ENCODE measurements around the gene ELF2. TPM values are rescaled to one million over a fixed set of nuclear protein-coding genes. Genes with fewer than 3 reads are reported as not detected.

ELF2 gene
- total and polyA plus RNA-seq, 2 donors from 2014 or later, result 12.8 to 58.5 TPM

DNA sequence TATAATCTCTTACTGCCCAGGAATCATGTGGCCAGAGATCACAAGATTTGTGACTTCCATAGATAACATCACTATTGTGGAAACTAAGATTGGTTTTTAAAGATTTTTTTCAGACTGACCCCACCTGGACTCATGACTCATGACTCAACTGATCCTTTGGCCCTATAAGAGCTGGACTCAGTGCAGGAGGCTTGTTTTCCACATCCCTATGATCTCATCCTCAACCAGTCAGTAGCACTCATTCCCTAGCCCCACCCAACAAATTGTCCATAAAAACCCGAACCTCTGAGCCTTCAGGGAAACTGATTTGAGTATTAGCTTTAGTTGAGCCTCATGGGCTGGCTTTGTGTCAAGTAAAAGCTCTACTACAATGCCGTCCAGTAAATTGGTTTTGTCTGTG, 169.4 kb downstream of the ELF2 start:
- Histone ChIP-seq H3K27me3 (ENCODE audit: control insufficient read depth, insufficient read depth, low read length) (no peaks in the 10 kb centered on the region), H3K4me3 (ENCODE audit: low read length in 3 of 3) (no peak overlapping the region), H3K36me3 (ENCODE audit: control insufficient read depth in 2 of 3, insufficient read depth in 3 of 3, low read length in 3 of 3) (no peaks in the 10 kb centered on the region), H3K9me3 (ENCODE audit: control insufficient read depth in 2 of 3, insufficient read depth in 1 of 3, low read length in 3 of 3) (no peaks in the 10 kb centered on the region), H3K4me1 (ENCODE audit: control insufficient read depth in 2 of 3, insufficient read depth in 2 of 3, low read depth in 1 of 3, low read length in 3 of 3) (no peaks in the 10 kb centered on the region), H3K9ac (ENCODE audit: low read length in 3 of 3) (no peak overlapping the region), H3K27ac (ENCODE audit: low read depth in 2 of 2, low read length in 2 of 2) (no peak overlapping the region)
- intact Hi-C loops (cut with DNase I), result no loop called here
- DNase-seq, result no peak
- FAIRE-seq, result no peak
- TF ChIP-seq, protein P1, sequence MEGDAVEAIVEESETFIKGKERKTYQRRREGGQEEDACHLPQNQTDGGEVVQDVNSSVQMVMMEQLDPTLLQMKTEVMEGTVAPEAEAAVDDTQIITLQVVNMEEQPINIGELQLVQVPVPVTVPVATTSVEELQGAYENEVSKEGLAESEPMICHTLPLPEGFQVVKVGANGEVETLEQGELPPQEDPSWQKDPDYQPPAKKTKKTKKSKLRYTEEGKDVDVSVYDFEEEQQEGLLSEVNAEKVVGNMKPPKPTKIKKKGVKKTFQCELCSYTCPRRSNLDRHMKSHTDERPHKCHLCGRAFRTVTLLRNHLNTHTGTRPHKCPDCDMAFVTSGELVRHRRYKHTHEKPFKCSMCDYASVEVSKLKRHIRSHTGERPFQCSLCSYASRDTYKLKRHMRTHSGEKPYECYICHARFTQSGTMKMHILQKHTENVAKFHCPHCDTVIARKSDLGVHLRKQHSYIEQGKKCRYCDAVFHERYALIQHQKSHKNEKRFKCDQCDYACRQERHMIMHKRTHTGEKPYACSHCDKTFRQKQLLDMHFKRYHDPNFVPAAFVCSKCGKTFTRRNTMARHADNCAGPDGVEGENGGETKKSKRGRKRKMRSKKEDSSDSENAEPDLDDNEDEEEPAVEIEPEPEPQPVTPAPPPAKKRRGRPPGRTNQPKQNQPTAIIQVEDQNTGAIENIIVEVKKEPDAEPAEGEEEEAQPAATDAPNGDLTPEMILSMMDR (IDR thresholded peaks at IDR 0.05; ENCODE audit: borderline replicate concordance, extremely low read depth, insufficient read depth), result no peak

Other genes starting within 250 kb of the ELF2 start
- 4.3 TPM for gene NOCT, start 161.4 kb downstream of the ELF2 start, total RNA-seq
- gene NOCT, start 161.4 kb downstream of the ELF2 start, polyA plus RNA-seq (ENCODE audit: insufficient read depth, low read depth, low replicate concordance), result 4.7 TPM
- gene MGARP, start 103.0 kb upstream of the ELF2 start, total RNA-seq, result 0.25 TPM
- gene MGARP, start 103.0 kb upstream of the ELF2 start, polyA plus RNA-seq (ENCODE audit: insufficient read depth, low read depth, low replicate concordance), result 4.3 TPM
- gene NAA15, start 124.3 kb upstream of the ELF2 start, total RNA-seq, result 38.8 TPM
- gene NAA15, start 124.3 kb upstream of the ELF2 start, polyA plus RNA-seq (ENCODE audit: insufficient read depth, low read depth, low replicate concordance), result 7.0 TPM
- gene NDUFC1, start 125.3 kb upstream of the ELF2 start, total RNA-seq, result 75.9 TPM
- gene NDUFC1, start 125.3 kb upstream of the ELF2 start, polyA plus RNA-seq (ENCODE audit: insufficient read depth, low read depth, low replicate concordance), result 378 TPM